GM10266 (cell line): Measurements from ENCODE around the gene BID.
A peak's percentile ranks its signal among the peaks of the same experiment; 100 is the strongest.
"Not testable (repeated sequence)": the region's sequence is repeated elsewhere in the genome, so short reads cannot be mapped to it uniquely, and the experiment has no call there.

Experiments used
- DNase-seq: peaks from one replicate; pipeline ENCODE4 v3.0.0; 2012; ENCODE audit errors: extremely low spot score
- CTCF ChIP-seq: IDR thresholded peaks from 2 replicates; pipeline ENCODE4 v1.5.1; 2012; ENCODE audit warnings: mild to moderate bottlenecking, low read depth; ENCODE audit not compliant: control insufficient read depth, insufficient read depth; ENCODE audit errors: missing control alignments

BID gene

GRCh38 chr22:17767233-17768065, 6.8 kb downstream of the BID start:
- no peak for TF ChIP-seq CTCF
- peak; percentile 69 for DNase-seq

- not testable (repeated sequence) for DNase-seq
These were observed 9.4 kb downstream of the BID start for GRCh38 chr22:17764852-17765251.

- TF ChIP-seq CTCF: no peak
These were observed 10.2 kb downstream of the BID start for GRCh38 chr22:17764036-17764435.

GRCh38 chr22:17763442-17763841, 10.8 kb downstream of the BID start:
- not testable (repeated sequence) for DNase-seq

More at GRCh38 chr22:17764036-17764435, 10.2 kb downstream of the BID start:
- no peak for DNase-seq

GRCh38 chr22:17761138-17761488, 13.2 kb downstream of the BID start:
- DNase-seq: no peak
- TF ChIP-seq CTCF: no peak

- TF ChIP-seq CTCF: peak; percentile 49
- peak; percentile 32 for DNase-seq
These were observed 19.9 kb downstream of the BID start for GRCh38 chr22:17754233-17754925.

GRCh38 chr22:17753401-17753989, 20.8 kb downstream of the BID start:
- DNase-seq: no peak
- TF ChIP-seq CTCF: no peak

- no peak for DNase-seq
- no peak for TF ChIP-seq CTCF
These were observed 22.7 kb downstream of the BID start for GRCh38 chr22:17751596-17751995.
